Brain microvascular endothelial cell (primary cell): ENCODE measurements around the gene TPMT.

ENCODE experiments used
- DNase-seq: peaks from one replicate; pipeline ENCODE4 v3.0.0-alpha.2; 2020
- H3K27ac ChIP-seq: fragments of 250-450 bp; sonication (Bioruptor Pico); 2 replicates; pipeline ENCODE4 v1.5.1; 2020; ENCODE audit warnings: mild to moderate bottlenecking, moderate library complexity
- H3K27me3 ChIP-seq: fragments of 250-450 bp; sonication (Bioruptor Pico); replicated peaks from 2 replicates; pipeline ENCODE4 v1.5.1; 2020; ENCODE audit warnings: mild to moderate bottlenecking
- H3K36me3 ChIP-seq: fragments of 250-450 bp; sonication (Bioruptor Pico); replicated peaks from 2 replicates; pipeline ENCODE4 v1.5.1; 2020; ENCODE audit warnings: mild to moderate bottlenecking
- H3K4me3 ChIP-seq: 2 replicates; pipeline ENCODE4 v1.5.1; 2011; ENCODE audit warnings: low read depth, mild to moderate bottlenecking, control low read depth, low read length, moderate library complexity
- CTCF ChIP-seq: IDR thresholded peaks from 2 replicates; pipeline ENCODE4 v1.5.1; 2011; ENCODE audit warnings: low read depth, mild to moderate bottlenecking, moderate library complexity, low read length, control low read depth, inconsistent platforms; ENCODE audit errors: missing control alignments
- in situ Hi-C: cut with HindIII; loops from 2 replicates; pipeline ENCODE4 v1.10.0; 2017; ENCODE audit warnings: low sequenced_read_pairs, low pct_ligation_motif_present

TPMT gene

GRCh38 chr6:18115356-18115755 lies 39.5 kb downstream of the TPMT start:
- H3K27ac ChIP-seq = no peak overlapping the region
- TF ChIP-seq CTCF = no peak
- no peak for DNase-seq
- H3K27me3 ChIP-seq = no peaks in the 10 kb centered on the region
- no peak overlapping the region for H3K4me3 ChIP-seq
- in situ Hi-C loops = no loop called here
- no peaks in the 10 kb centered on the region for H3K36me3 ChIP-seq

- in situ Hi-C loops = no loop called here
- no peak overlapping the region for H3K27ac ChIP-seq
- no peaks in the 10 kb centered on the region for H3K27me3 ChIP-seq
- no peaks in the 10 kb centered on the region for H3K36me3 ChIP-seq
- no peak for TF ChIP-seq CTCF
- no peak overlapping the region for H3K4me3 ChIP-seq
- no peak for DNase-seq
Observed at GRCh38 chr6:18110162-18110561, 44.7 kb downstream of the TPMT start.

GRCh38 chr6:18107061-18107460 lies 47.8 kb downstream of the TPMT start:
- TF ChIP-seq CTCF = no peak
- in situ Hi-C loops = no loop called here
- Histone ChIP-seq H3K36me3 (no peaks in the 10 kb centered on the region), H3K27me3 (no peaks in the 10 kb centered on the region), H3K27ac (no peak overlapping the region), H3K4me3 (no peak overlapping the region)
- DNase-seq = no peak

GRCh38 chr6:18102783-18103509 lies 51.9 kb downstream of the TPMT start:
- in situ Hi-C loops = no loop called here
- Histone ChIP-seq H3K4me3 (no peak overlapping the region), H3K27me3 (no peaks in the 10 kb centered on the region), H3K27ac (no peak overlapping the region), H3K36me3 (no peaks in the 10 kb centered on the region)
- no peak for DNase-seq
- no peak for TF ChIP-seq CTCF

- Histone ChIP-seq H3K27ac (no peak overlapping the region), H3K4me3 (no peak overlapping the region), H3K36me3 (no peaks in the 10 kb centered on the region), H3K27me3 (no peaks in the 10 kb centered on the region)
- in situ Hi-C loops = no loop called here
- no peak for DNase-seq
- no peak for TF ChIP-seq CTCF
Observed at GRCh38 chr6:18101873-18102272, 53.0 kb downstream of the TPMT start.

GRCh38 chr6:18101271-18101670 lies 53.6 kb downstream of the TPMT start:
- in situ Hi-C loops = no loop called here
- Histone ChIP-seq H3K36me3 (no peaks in the 10 kb centered on the region), H3K27me3 (no peaks in the 10 kb centered on the region), H3K4me3 (no peak overlapping the region), H3K27ac (no peak overlapping the region)
- peak; percentile 37 for DNase-seq
- TF ChIP-seq CTCF = no peak
